ENCODE data around the gene CLEC10A.
"Not testable (repeated sequence)": the region's sequence is repeated elsewhere in the genome, so short reads cannot be mapped to it uniquely, and the experiment has no call there.

CLEC10A gene, protein sequence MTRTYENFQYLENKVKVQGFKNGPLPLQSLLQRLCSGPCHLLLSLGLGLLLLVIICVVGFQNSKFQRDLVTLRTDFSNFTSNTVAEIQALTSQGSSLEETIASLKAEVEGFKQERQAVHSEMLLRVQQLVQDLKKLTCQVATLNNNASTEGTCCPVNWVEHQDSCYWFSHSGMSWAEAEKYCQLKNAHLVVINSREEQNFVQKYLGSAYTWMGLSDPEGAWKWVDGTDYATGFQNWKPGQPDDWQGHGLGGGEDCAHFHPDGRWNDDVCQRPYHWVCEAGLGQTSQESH

DNA sequence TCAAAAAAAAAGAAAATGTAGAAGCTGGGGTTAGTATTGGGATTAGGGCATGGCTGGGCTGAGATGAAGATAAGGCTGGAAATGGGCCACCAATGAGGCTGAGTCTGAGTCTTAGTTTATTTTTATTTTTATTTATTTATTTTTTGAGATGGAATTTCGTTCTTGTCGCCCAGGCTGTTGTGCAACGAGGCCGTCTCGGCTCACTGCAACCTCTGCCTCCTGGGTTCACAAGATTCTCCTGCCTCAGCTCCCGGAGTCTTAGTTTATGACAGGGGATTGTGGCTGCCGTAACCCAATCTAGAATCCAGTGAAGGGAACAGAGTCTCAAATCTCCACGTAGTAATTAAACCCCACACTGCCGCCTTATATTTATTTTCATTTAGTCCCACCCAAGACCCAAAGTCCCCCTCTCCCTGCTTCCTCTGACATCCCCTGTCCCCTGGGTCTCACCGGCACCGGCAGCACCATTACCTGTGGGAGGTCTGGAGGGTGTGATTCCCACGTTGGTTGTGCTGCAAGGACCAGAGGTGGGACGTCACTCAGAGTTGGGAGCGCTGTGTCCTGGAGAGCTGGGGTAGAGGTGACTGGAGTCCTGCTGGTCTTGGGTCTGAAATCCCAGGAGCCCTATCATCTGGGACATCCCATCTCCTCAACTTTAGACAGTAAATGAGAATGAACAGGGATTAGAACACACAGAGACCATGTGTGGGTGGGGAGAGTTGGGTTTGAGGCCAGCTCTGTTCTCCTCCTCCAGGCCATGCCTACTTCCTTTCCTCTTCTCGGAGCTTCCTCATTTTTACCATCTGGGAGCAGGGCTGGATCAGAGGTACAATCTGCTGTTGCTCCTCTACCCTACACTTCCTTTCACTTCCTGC lies at the start of gene CLEC10A:
CLEC10A (minus strand) TSS at position 671 of the 875 bp plus-strand sequence. CDS start 1,439 bp downstream, outside the sequence.
- in situ Hi-C loops (cut with HindIII; ENCODE audit: low sequenced_read_pairs) = no loop called here
- no peak for DNase-seq (ENCODE audit: low read depth, low spot score)
- TF ChIP-seq, protein P1, sequence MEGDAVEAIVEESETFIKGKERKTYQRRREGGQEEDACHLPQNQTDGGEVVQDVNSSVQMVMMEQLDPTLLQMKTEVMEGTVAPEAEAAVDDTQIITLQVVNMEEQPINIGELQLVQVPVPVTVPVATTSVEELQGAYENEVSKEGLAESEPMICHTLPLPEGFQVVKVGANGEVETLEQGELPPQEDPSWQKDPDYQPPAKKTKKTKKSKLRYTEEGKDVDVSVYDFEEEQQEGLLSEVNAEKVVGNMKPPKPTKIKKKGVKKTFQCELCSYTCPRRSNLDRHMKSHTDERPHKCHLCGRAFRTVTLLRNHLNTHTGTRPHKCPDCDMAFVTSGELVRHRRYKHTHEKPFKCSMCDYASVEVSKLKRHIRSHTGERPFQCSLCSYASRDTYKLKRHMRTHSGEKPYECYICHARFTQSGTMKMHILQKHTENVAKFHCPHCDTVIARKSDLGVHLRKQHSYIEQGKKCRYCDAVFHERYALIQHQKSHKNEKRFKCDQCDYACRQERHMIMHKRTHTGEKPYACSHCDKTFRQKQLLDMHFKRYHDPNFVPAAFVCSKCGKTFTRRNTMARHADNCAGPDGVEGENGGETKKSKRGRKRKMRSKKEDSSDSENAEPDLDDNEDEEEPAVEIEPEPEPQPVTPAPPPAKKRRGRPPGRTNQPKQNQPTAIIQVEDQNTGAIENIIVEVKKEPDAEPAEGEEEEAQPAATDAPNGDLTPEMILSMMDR (IDR thresholded peaks at IDR 0.05; ENCODE audit: low read depth, low read length) = no peak
- H3K4me3 ChIP-seq (ENCODE audit: low read depth, low read length) = no peak within 1 kb of the TSS

DNA sequence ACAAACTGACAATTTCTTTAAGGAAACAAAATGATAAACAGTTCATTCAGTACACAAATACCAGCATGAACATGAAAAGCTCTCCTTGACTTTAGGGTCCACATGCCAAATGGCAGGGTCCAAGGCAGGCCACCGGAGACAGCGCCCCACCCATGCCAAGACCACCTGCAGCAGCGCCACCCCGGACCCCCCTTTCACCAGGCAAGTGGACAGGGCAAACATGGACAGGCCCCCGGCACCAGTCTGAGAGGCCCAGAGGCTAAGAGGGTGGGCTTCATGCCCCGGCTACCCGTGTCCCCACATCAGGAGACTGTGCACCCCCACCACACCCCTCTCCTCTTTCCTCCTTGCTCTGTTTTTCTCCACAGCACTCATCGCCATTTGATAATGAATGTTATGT lies 49.3 kb upstream of the CLEC10A start:
- H3K4me3 ChIP-seq (ENCODE audit: low read depth, low read length) = no peak overlapping the region
- TF ChIP-seq, protein P1 (IDR thresholded peaks at IDR 0.05; ENCODE audit: low read depth, low read length) = no peak
- in situ Hi-C loops (cut with HindIII; ENCODE audit: low sequenced_read_pairs) = no loop called here
- no peak for DNase-seq (ENCODE audit: low read depth, low spot score)

DNA sequence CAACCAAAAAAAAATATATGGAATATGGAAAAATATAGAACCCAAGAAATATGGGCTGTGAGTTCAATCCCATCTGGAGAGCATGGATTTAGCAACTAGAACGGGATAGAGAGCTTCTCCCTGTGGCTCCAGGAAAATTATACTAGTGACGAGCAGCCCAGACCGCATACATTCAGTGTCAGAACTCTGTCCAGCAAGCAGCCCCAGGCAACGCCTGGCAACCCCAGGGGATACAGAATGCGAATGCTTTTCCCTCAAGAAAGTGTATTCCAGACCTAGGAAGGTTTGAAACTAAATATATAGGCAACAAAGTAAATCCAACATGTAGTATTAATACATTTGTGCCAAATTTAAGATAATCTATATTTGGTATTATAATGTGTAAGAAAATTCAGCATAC lies 48.1 kb upstream of the CLEC10A start:
- no peak for DNase-seq (ENCODE audit: low read depth, low spot score)
- H3K4me3 ChIP-seq (ENCODE audit: low read depth, low read length) = no peak overlapping the region
- TF ChIP-seq, protein P1 (IDR thresholded peaks at IDR 0.05; ENCODE audit: low read depth, low read length) = no peak
- in situ Hi-C loops (cut with HindIII; ENCODE audit: low sequenced_read_pairs) = no loop called here

DNA sequence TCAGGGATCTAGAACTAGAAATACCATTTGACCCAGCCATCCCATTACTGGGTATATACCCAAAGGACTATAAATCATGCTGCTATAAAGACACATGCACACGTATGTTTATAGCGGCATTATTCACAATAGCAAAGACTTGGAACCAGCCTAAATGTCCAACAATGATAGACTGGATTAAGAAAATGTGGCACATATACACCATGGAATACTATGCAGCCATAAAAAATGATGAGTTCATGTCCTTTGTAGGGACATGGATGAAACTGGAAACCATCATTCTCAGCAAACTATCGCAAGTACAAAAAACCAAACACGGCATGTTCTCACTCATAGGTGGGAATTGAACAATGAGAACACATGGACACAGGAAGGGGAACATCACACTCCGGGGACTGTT lies 47.5 kb upstream of the CLEC10A start:
- in situ Hi-C loops (cut with HindIII; ENCODE audit: low sequenced_read_pairs); H3K4me3 ChIP-seq (ENCODE audit: low read depth, low read length); DNase-seq (ENCODE audit: low read depth, low spot score): not testable (repeated sequence)

DNA sequence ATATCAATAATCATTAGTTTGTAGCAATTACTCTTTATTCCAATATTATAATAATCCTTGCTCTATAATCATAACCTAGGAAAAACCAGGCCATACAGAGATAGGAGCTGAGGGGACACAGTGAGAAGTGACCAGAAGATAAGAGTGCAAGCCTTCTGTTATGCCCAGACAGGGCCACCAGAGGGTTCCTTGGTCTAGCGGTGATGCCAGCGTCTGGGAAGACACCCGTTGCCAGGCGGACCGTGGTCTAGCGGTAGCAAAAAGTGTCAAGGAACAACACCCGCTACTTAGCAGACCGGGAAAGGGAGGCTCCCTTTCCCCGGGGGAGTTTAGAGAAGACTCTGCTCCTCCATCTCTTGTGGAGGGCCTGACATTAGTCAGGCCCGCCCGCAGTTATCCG lies 46.3 kb upstream of the CLEC10A start:
- DNase-seq (ENCODE audit: low read depth, low spot score); in situ Hi-C loops (cut with HindIII; ENCODE audit: low sequenced_read_pairs); H3K4me3 ChIP-seq (ENCODE audit: low read depth, low read length): not testable (repeated sequence)

DNA sequence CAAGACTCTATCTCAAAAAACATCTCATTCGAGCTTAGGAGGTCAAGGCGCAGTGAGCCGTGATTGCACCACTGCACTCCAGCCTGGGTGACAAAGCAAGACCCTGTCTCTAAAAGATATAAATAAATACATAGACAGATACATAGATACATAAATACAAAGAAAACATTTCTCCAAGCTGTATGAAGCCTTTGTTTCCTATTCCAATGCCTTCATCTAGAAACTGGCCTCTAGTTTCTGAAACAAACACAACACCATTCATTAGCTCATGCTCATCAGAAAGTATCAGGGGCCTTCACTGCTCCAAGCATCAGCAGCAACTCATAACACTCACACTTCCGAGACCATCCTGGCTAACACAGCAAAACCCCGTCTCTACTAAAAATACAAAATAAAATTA lies 44.9 kb upstream of the CLEC10A start:
- no peak for DNase-seq (ENCODE audit: low read depth, low spot score)
- TF ChIP-seq, protein P1 (IDR thresholded peaks at IDR 0.05; ENCODE audit: low read depth, low read length) = no peak
- H3K4me3 ChIP-seq (ENCODE audit: low read depth, low read length) = no peak overlapping the region
- in situ Hi-C loops (cut with HindIII; ENCODE audit: low sequenced_read_pairs) = no loop called here

DNA sequence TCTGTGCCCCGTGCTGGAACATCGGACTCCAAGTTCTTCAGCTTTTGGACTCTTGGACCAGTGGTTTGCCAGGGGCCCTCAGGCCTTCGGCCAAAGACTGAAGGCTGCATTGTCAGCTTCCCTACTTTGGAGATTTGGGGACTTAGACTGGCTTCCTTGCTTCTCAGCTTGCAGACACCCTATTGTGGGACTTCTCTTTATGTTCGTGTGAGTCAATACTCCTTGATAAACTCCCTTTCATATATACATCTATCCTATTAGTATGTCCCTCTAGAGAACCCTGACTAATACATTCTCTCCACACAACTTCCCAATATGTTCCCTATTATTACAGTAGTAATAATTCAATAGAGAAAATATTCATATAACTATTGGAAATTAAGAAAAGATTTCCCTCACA lies 43.8 kb upstream of the CLEC10A start:
- no peak overlapping the region for H3K4me3 ChIP-seq (ENCODE audit: low read depth, low read length)
- DNase-seq (ENCODE audit: low read depth, low spot score) = no peak
- in situ Hi-C loops (cut with HindIII; ENCODE audit: low sequenced_read_pairs) = no loop called here
- TF ChIP-seq, protein P1 (IDR thresholded peaks at IDR 0.05; ENCODE audit: low read depth, low read length) = no peak

All from astrocyte of the spinal cord (primary cell).